Natural killer cell (primary cell): ENCODE measurements around the gene RBP5. TPM values are rescaled to one million over a fixed set of nuclear protein-coding genes. Genes with fewer than 3 reads are reported as not detected.

Experiments used
- ATAC-seq, 3 donors: fragments of 150-1000 bp in 2 of 3; fragments of 200-7000 bp in 1 of 3; cut with Tn5 transposase; 1 replicate in 1 of 3; 2 replicates in 2 of 3; pipeline ENCODE4 v1.10.0; 2021; ENCODE audit warnings: mild to moderate bottlenecking in 2 of 3, moderate library complexity in 2 of 3
- DNase-seq, 2 donors: peaks; one replicate each; pipeline versions ENCODE4 v3.0.0 to v3.0.0-alpha.2; 2013 to 2021; ENCODE audit warnings: mixed read lengths in 1 of 2
- H3K27ac ChIP-seq: one replicate; pipeline ENCODE4 v1.5.1; 2013; ENCODE audit warnings: mild to moderate bottlenecking, low read length
- H3K27me3 ChIP-seq: one replicate; pipeline ENCODE4 v1.6.1; 2013; ENCODE audit warnings: low read length; ENCODE audit not compliant: control insufficient read depth, insufficient read depth
- H3K36me3 ChIP-seq: one replicate; pipeline ENCODE4 v1.6.1; 2013; ENCODE audit warnings: low read length; ENCODE audit not compliant: control insufficient read depth, insufficient read depth
- H3K4me1 ChIP-seq: one replicate; pipeline ENCODE4 v1.6.1; 2013; ENCODE audit warnings: low read length; ENCODE audit not compliant: control insufficient read depth, insufficient read depth
- H3K4me3 ChIP-seq: one replicate; pipeline ENCODE4 v1.5.1; 2013; ENCODE audit warnings: low read length
- H3K9me3 ChIP-seq: one replicate; pipeline ENCODE4 v1.6.1; 2013; ENCODE audit warnings: low read length; ENCODE audit not compliant: control insufficient read depth, insufficient read depth
- H3K27ac Mint-ChIP-seq, 2 donors: one replicate each; pipeline ENCODE4 v1.8.0; 2022; ENCODE audit warnings: mild to moderate bottlenecking in 2 of 2, mixed read lengths in 2 of 2, moderate library complexity in 1 of 2
- H3K27me3 Mint-ChIP-seq, 2 donors: one replicate each; pipeline ENCODE4 v1.8.0; 2022; ENCODE audit warnings: low read depth in 2 of 2, mixed read lengths in 2 of 2
- H3K36me3 Mint-ChIP-seq: one replicate; pipeline ENCODE4 v1.8.0; 2022; ENCODE audit warnings: mixed read lengths
- H3K4me1 Mint-ChIP-seq, 2 donors: one replicate each; pipeline ENCODE4 v1.8.0; 2022; ENCODE audit warnings: mixed read lengths in 2 of 2
- H3K4me3 Mint-ChIP-seq: one replicate; pipeline ENCODE4 v1.8.0; 2022; ENCODE audit warnings: mild to moderate bottlenecking, moderate library complexity, mixed read lengths
- H3K9me3 Mint-ChIP-seq, 2 donors: one replicate each; pipeline ENCODE4 v1.8.0; 2022; ENCODE audit warnings: mixed read lengths in 2 of 2
- CTCF ChIP-seq: fragments of 200-600 bp; IDR thresholded peaks from one replicate; pipeline ENCODE4 v1.8.0; 2022; ENCODE audit warnings: antibody characterized with exemption
- WGBS: methylation state at CpG from one replicate; pipeline ENCODE4 v1.1.7; 2013; ENCODE audit warnings: missing lambda C conversion rate; ENCODE audit not compliant: insufficient coverage; 5-methylcytosine and 5-hydroxymethylcytosine counted together
- intact Hi-C: fragments of 100-400 bp; cut with micrococcal nuclease; formaldehyde crosslinking; loops from one replicate; pipeline ENCODE4 v1.14.2; 2022
- total RNA-seq, 4 donors: library from RNA; stranded (reverse); fragments of 120-200 nt in 1 of 4; gene quantifications; one replicate each; pipeline versions ENCODE4 v1.2.3 to v1.2.4, GENCODE V29; 2013 to 2022

RBP5 gene
- total RNA-seq, 3 donors from 2014 or later (not counting 1 experiment from before 2014, with no cell fraction given): not detected

GRCh38 chr12:7099290-7099996 is 29.2 kb downstream of the RBP5 start:
- 90% methylated on average over 8 of the region's 9 CpGs for WGBS
- TF ChIP-seq CTCF: no peak
- H3K36me3 Mint-ChIP-seq: no peaks in the 10 kb centered on the region

GRCh38 chr12:7096979-7097378 is 31.7 kb downstream of the RBP5 start:
- WGBS: 95% methylated on average over 19 of the region's 19 CpGs
- Mint-ChIP-seq H3K4me1 (peaks cover 0 to 9% of the 10 kb centered on the region in 2 donors), H3K9me3 (no peaks in the 10 kb centered on the region), H3K27ac (no peak overlapping the region), H3K36me3 (no peaks in the 10 kb centered on the region), H3K27me3 (no peaks in the 10 kb centered on the region), H3K4me3 (no peak overlapping the region)
- H3K36me3 ChIP-seq: peaks cover 13% of the 10 kb centered on the region
- intact Hi-C loops: no loop called here
- H3K4me1 ChIP-seq: peaks cover 9% of the 10 kb centered on the region
- DNase-seq (no peak), ATAC-seq (no peak)
- no peak for TF ChIP-seq CTCF
- H3K27me3 ChIP-seq: no peaks in the 10 kb centered on the region
- H3K4me3 ChIP-seq: no peak overlapping the region
- H3K9me3 ChIP-seq: no peaks in the 10 kb centered on the region
- no peak overlapping the region for H3K27ac ChIP-seq

More at GRCh38 chr12:7099290-7099996, 29.2 kb downstream of the RBP5 start:
- intact Hi-C loops: no loop called here
- no peak overlapping the region for H3K4me3 ChIP-seq
- H3K4me1 Mint-ChIP-seq: peaks cover 19 to 21% of the 10 kb centered on the region in 2 donors
- H3K27ac Mint-ChIP-seq: no peak overlapping the region
- no peaks in the 10 kb centered on the region for H3K27me3 ChIP-seq
- no peak overlapping the region for H3K27ac ChIP-seq
- no peaks in the 10 kb centered on the region for H3K9me3 ChIP-seq
- ATAC-seq (no peak), DNase-seq (no peak)
- no peaks in the 10 kb centered on the region for H3K9me3 Mint-ChIP-seq
- H3K36me3 ChIP-seq: peaks cover 17% of the 10 kb centered on the region
- H3K27me3 Mint-ChIP-seq: no peaks in the 10 kb centered on the region
- H3K4me3 Mint-ChIP-seq: no peak overlapping the region
- no peaks in the 10 kb centered on the region for H3K4me1 ChIP-seq

GRCh38 chr12:7096006-7096932 is 32.4 kb downstream of the RBP5 start:
- Mint-ChIP-seq H3K9me3 (no peaks in the 10 kb centered on the region), H3K27ac (no peak overlapping the region), H3K27me3 (no peaks in the 10 kb centered on the region), H3K4me1 (peaks cover 0 to 15% of the 10 kb centered on the region in 2 donors), H3K36me3 (no peaks in the 10 kb centered on the region), H3K4me3 (no peak overlapping the region)
- no peak for DNase-seq
- WGBS: 93% methylated on average over 23 of the region's 26 CpGs
- intact Hi-C loops: no loop called here
- H3K36me3 ChIP-seq: peaks cover 12% of the 10 kb centered on the region
- ATAC-seq: no peak
- no peak overlapping the region for H3K4me3 ChIP-seq
- no peak overlapping the region for H3K27ac ChIP-seq
- TF ChIP-seq CTCF: no peak
- H3K4me1 ChIP-seq: peaks cover 12% of the 10 kb centered on the region
- H3K27me3 ChIP-seq: no peaks in the 10 kb centered on the region
- H3K9me3 ChIP-seq: no peaks in the 10 kb centered on the region
